ENCODE data around the gene SREBF2. TPM values are rescaled to one million over a fixed set of nuclear protein-coding genes. Genes with fewer than 3 reads are reported as not detected.
A peak's percentile ranks its signal among the peaks of the same experiment; 100 is the strongest.
"Not testable (repeated sequence)": the region's sequence is repeated elsewhere in the genome, so short reads cannot be mapped to it uniquely, and the experiment has no call there.

The SREBF2 gene
- total RNA-seq, 1 experiment from 2014 or later, result 31.1 TPM

- no peak for DNase-seq (ENCODE audit: low spot score)
- in situ Hi-C loops (cut with HindIII; ENCODE audit: low sequenced_read_pairs), result no loop called here
Observed at GRCh38 chr22:41931701-41932269, 98.9 kb downstream of the SREBF2 start.

DNA sequence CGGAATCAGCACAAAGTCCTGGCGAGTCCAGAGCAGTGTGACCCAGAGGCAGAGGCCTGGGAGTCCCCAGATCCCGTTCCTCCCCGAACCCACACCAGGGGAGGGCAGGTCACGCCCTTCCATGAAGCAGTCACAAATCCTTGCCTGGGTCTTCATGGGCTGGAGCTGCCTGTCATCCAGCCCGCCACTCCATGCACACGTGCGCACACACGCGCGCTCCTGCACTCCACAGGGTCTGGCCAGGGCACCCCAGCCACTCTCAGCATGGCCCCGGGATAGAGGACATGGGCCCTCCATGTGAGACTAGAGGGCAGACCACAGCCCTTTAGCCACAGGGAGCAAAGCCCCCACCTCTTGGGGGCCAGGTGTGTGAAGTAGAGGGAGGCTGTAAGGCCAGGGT is 99.4 kb downstream of the SREBF2 start:
- no peak for DNase-seq (ENCODE audit: low spot score)
- in situ Hi-C loops (cut with HindIII; ENCODE audit: low sequenced_read_pairs), result no loop called here

DNA sequence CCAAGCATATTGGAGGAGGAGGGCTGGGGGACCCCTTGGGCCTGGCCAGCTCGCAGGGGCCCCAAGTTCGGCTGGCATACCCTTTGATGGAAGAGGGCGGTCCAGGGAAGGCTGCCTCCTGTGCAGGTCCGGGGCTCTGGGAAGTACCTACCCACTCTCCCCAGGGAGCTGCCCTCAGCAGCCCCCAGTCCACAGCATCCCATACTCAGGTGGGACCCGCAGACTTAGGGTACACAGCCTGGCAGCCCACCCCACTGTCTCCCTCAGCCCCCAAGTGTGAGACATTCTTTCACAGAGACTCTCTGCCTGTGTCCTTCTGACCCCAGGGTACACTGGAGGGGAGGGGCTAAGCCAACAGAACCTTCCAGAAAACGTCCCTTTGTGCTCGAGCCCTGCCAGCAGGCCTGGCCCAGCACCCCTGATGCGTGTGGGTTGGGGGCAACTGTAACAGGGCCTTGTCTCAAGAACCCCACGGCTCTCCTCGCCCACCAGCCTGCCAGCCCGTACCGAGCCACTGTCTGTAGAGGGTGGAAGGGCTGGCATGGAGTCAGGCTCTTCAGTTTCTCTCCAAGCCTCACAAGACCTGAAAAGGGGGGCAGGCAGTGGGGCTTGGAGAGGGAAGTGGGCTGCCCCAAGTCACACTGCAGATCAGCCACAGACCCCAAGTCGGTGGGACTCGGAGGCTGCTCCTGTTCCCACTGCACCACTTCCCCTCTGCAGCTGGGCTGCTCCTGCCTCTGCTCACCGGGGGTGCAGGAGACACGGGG is 100.7 kb downstream of the SREBF2 start:
- in situ Hi-C loops (cut with HindIII; ENCODE audit: low sequenced_read_pairs), result no loop called here
- no peak for DNase-seq (ENCODE audit: low spot score)

GRCh38 chr22:41934284-41935014 is 101.5 kb downstream of the SREBF2 start:
- DNase-seq (ENCODE audit: low spot score), result peak; percentile 94
- in situ Hi-C loops (cut with HindIII; ENCODE audit: low sequenced_read_pairs), result no loop called here

DNA sequence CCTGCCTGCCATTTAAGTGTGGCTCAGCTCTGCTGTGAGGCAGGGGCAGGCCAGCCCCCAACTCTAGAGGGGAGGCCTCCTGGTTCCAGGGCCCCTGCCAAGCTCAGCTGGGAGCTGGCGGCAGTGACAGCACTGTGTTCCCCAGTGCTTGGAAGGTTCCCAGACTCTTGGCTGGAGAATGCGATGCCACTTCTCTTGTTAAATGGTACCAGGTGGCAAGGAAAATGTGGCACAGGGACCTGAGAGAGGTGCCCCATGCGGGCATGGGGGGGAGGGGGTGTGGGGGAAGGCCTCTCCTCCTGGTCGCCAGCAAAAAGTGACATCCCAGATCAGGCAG is 102.1 kb downstream of the SREBF2 start:
- in situ Hi-C loops (cut with HindIII; ENCODE audit: low sequenced_read_pairs), result no loop called here
- peak; percentile 97 for DNase-seq (ENCODE audit: low spot score)

DNA sequence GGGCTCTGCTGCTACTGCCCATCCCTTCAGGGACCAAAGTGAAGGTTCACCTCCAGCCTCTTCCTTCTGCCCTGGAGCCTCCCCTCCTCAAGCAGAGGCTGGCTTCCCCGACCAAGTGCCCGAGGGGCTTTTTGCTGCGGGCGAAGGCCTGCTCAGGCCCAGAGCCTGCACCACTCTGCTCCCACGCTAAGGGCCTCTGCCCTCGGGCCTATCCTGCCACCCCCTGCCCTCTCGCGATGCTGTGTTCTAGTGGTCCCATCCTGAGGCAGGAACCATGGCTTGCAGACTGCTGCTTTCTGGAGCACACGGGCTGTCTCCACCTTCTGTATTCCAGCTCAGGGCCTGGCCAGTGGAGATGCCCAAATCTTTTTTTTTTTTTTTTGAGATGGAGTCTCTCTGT is 102.6 kb downstream of the SREBF2 start:
- no peak for DNase-seq (ENCODE audit: low spot score)
- in situ Hi-C loops (cut with HindIII; ENCODE audit: low sequenced_read_pairs), result no loop called here

- in situ Hi-C loops (cut with HindIII; ENCODE audit: low sequenced_read_pairs), result no loop called here
- DNase-seq (ENCODE audit: low spot score), result no peak
Observed at GRCh38 chr22:41936894-41937169, 103.9 kb downstream of the SREBF2 start.

DNA sequence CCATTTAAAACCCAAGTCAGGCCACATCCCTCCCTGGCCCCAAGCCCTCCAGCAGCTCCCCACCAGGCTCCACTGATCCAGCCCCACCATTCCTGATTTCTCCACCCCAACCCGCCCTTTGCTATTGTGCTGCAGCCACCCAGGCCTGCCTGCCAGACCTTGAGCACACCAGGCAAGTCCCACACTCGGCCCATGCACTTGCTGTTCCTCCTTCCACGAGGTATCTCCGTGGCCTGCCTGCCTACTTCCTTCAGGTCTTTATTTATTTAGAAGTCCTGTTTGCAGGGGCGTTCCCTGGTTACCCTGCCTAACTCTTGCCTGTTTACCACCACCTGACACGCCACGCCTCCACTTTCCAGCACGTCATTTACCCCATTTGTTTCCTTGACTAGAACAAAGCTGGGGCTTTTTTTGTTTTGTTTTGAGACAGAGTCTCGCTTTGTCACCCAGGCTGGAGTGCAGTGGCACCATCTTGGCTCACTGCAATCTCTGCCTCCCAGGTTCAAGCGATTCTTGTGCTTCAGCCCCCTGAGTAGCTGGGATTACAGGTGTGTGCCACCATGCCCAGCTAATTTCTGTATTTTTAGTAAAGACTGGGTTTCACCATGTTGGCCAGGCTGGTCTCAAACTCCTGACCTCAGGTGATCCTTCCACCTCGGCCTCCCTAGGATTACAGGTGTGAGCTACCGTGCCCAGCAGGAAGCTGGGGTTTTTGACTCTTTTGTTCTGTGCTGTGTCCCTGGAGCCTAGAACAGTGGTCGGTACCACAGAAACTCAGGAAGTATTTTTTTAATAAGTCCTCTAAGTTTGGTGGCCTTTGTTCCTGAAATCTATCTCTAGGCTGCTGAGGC is 107.3 kb downstream of the SREBF2 start:
- in situ Hi-C loops (cut with HindIII; ENCODE audit: low sequenced_read_pairs), result no loop called here
- no peak for DNase-seq (ENCODE audit: low spot score)

DNA sequence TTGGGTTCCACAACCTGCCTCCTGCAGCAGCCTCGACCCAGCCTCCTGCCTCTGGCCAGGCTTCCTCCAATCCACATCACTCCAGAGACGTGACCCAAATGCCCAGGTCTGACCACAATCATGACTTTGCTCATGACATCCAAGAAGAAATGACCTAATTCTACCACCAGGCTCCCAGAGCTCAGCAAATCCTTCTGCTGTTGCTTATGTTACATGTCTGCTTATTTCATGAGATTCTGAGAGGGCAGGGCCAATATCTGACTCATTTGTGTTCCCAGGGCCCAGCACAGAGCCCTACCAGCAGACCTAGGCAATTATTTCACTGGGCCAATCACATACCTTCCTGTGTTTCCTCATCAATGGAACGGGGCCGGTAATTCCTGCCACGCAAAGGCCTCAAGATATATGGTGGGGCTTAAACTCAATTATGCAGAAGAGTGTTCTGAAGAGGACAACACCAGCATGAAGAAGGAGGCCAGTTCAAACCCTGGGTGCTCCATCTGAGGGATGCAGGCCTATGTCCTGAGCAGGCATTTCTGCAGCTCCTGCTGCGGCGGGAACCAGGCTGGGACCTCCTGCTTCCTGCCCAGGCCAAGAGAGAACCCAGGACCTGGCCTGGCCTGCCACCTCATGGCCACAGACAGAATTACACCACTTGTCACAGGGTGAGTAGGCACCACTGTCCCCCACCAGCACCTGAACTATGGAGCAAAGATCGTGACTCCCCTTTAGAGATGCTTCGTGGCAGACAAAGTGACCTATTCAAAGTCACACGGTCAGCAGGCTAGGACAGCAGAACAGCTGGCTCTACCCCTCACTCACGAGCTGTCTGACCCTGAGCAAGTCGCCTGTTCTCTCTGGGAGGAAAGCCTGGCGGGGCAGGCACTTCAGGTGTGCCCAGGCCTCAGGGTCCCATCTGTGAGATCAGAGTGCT is 108.2 kb downstream of the SREBF2 start:
- DNase-seq (ENCODE audit: low spot score), result peak; percentile 93
- in situ Hi-C loops (cut with HindIII; ENCODE audit: low sequenced_read_pairs), result no loop called here

DNA sequence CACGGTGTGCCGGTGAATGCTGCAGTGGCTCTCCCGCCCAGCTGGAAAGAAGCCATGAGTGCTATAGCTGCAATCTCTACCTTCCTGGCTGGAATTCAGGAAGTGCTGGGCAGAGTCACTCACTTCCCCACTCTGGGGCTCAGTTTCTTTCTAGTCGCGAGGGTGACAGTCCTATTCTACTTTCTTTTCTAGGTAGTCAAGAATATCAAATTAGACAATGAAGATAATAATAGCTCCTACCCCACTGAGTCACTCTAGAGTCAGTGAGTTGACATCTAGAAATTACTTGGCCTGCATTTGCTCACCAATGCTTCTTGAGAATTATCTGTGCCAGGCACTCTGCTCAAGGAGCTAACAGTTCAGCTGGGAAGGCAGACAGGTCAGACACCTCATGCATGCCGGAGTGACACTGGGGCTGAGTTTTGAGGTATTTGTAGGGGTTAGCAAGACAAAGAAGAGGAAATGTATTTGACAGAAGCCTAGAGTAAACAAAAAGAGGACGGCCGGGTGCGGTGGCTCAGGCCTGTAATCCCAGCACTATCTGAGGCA is 110.8 kb downstream of the SREBF2 start:
- DNase-seq (ENCODE audit: low spot score), result no peak
- in situ Hi-C loops (cut with HindIII; ENCODE audit: low sequenced_read_pairs), result no loop called here

- peak; percentile 96 for DNase-seq (ENCODE audit: low spot score)
- in situ Hi-C loops (cut with HindIII; ENCODE audit: low sequenced_read_pairs), result no loop called here
Observed at GRCh38 chr22:41946629-41947423, 113.9 kb downstream of the SREBF2 start, which contains the start of gene CENPM. CENPM (minus strand) TSS chr22:41947152; CDS start chr22:41947076, 76 bp downstream.

DNA sequence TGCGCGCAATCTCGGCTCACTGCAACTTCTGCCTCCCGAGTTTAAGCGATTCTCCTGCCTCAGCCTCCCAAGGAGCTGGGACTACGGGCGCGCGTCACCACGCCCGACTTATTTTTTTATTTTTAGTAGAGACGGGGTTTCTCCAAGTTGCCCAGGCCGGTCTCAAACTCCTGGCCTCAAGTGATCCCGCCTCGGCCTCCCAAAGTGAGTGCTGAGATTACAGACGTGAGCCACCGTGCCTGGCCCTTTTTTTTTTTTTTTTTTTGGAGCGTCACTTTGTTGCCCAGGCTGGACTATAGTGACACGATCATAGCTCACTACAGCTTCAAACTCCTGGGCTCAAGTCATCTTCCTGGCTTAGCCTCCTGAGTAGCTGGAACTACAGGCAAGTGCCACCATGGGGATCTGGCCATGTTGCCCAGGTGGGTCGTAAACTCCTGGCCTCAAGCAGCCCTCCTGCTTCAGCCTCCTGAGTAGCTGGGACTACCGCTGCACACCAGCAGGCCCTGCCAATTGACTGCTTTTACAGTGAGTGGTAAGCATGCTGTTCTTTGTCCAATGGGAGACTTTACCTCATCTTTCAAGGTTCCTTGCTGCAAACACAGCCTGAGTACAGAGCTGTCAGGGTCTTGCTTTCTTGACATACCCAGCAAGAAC is 114.6 kb downstream of the SREBF2 start:
- in situ Hi-C loops (cut with HindIII; ENCODE audit: low sequenced_read_pairs), result no loop called here
- DNase-seq (ENCODE audit: low spot score), result no peak

GRCh38 chr22:41948142-41948541 is 115.2 kb downstream of the SREBF2 start:
- in situ Hi-C loops (cut with HindIII; ENCODE audit: low sequenced_read_pairs), result no loop called here
- DNase-seq (ENCODE audit: low spot score), result no peak

GRCh38 chr22:41948928-41949296 is 116.0 kb downstream of the SREBF2 start:
- DNase-seq (ENCODE audit: low spot score); in situ Hi-C loops (cut with HindIII; ENCODE audit: low sequenced_read_pairs): not testable (repeated sequence)

DNA sequence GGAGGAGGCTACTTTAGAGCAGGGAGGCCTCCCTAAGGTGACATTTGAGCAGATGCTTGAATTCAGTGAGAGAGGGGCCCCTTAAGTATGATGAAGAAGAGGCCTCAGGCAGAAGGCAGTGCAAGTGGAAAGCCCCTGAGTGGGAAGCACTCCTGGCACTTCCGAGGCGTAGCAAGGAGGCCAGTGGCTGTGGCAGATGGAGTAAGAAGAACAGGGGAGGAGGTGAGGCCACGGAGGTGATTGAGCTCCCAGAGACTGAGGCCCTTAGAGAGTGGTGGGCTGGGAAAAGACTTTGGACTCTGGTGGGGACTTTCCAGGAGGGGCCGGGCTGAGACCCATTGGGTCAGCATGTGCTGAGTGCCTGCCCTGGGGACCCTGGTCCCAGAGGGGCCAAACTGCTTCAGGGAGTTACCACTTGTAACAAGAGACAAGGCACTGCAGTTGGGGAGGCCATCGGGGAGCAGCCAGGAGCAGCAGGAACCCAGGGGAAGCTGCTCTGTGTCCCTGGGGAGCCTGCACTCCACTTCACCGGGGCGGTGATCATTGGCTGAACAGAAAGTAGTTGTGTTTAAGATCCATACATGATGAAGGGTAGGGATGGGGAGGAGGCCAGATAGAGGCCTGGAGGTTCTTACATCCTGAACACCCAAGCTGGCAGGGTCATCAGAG is 116.5 kb downstream of the SREBF2 start:
- in situ Hi-C loops (cut with HindIII; ENCODE audit: low sequenced_read_pairs), result no loop called here
- DNase-seq (ENCODE audit: low spot score), result no peak

- DNase-seq (ENCODE audit: low spot score), result peak; percentile 97
- in situ Hi-C loops (cut with HindIII; ENCODE audit: low sequenced_read_pairs), result no loop called here
Observed at GRCh38 chr22:41951898-41952474, 119.1 kb downstream of the SREBF2 start, which contains the start of gene SMIM45. SMIM45 (plus strand) TSS chr22:41952150.
